K562 (cell line): ENCODE data around the gene SPATA32.

ENCODE experiments used
- IRF2 ChIP-seq: sonication (generic); formaldehyde crosslinking; IDR thresholded peaks from 2 replicates; pipeline ENCODE4 v1.8.1; 2022; ENCODE audit warnings: mild to moderate bottlenecking, missing genetic modification reagents
- ZNF23 ChIP-seq: fragments of 250-450 bp; sonication (Bioruptor Pico); IDR thresholded peaks from 2 replicates; pipeline ENCODE4 v1.4.0; 2020; ENCODE audit warnings: mild to moderate bottlenecking
- TF ChIP-seq, protein P1 (sequence below), 2 experiments: fragments of 450-650 bp in 1 of 2; sonication (generic) in 1 of 2; formaldehyde crosslinking in 1 of 2; IDR thresholded peaks in 1 of 2; conservative IDR thresholded peaks in 1 of 2; 2 replicates each; pipeline versions ENCODE4 v1.6.1 to v1.8.1; 2016 to 2023; ENCODE audit warnings: mild to moderate bottlenecking in 2 of 2, moderate library complexity in 2 of 2, inconsistent platforms in 1 of 2, missing genetic modification reagents in 1 of 2
- TF ChIP-seq, protein P2 (sequence below), 3 experiments: IDR thresholded peaks in 2 of 3; conservative IDR thresholded peaks in 1 of 3; 2 replicates each; pipeline ENCODE4 v1.5.1; 2011 to 2012; ENCODE audit warnings: low read length in 3 of 3, mild to moderate bottlenecking in 3 of 3, control low read depth in 2 of 3, improper control_type of control experiment in 1 of 3, inconsistent platforms in 1 of 3, low read depth in 1 of 3, mixed read lengths in 1 of 3, moderate library complexity in 1 of 3; ENCODE audit not compliant: insufficient read depth in 2 of 3

DNA sequence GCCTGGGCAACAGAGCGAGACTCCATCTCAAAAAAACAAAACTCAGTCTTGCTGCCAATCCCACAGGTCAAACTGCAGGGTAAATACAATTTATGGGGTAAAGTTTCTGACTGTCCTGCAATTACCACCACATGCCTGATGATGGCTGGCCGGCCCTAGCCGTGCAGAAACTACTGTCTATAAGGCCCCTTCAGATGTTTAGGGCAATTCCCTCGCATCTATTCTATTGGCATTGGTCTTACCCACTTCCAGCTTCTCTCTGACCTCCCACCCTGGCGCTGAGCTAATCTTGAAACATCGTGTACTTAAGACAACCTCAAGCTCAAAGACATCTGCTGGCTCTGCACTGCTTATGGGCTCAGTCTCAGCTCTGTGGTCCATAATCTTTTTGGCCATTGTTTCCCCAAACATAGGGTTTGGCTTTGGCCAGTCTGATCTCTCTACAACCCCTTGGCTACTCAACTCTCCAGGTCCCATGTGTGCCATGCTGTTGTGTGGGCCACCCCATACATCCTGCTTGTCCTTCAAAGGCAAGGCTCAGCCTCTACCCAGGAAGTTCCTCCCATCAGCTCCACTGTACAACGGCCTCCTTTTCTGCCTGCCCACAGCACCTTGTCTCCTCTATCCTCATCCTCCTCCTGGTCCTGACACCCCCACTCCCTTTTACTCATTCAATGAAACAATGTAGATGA is 38.3 kb upstream of the SPATA32 start:
- TF ChIP-seq, protein P1, sequence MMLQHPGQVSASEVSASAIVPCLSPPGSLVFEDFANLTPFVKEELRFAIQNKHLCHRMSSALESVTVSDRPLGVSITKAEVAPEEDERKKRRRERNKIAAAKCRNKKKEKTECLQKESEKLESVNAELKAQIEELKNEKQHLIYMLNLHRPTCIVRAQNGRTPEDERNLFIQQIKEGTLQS (IDR thresholded peaks at IDR 0.05) = no peak
- TF ChIP-seq, protein P1 (CRISPR knock-in tag; conservative IDR thresholded peaks at IDR 0.05) = no peak
- TF ChIP-seq, protein P2, sequence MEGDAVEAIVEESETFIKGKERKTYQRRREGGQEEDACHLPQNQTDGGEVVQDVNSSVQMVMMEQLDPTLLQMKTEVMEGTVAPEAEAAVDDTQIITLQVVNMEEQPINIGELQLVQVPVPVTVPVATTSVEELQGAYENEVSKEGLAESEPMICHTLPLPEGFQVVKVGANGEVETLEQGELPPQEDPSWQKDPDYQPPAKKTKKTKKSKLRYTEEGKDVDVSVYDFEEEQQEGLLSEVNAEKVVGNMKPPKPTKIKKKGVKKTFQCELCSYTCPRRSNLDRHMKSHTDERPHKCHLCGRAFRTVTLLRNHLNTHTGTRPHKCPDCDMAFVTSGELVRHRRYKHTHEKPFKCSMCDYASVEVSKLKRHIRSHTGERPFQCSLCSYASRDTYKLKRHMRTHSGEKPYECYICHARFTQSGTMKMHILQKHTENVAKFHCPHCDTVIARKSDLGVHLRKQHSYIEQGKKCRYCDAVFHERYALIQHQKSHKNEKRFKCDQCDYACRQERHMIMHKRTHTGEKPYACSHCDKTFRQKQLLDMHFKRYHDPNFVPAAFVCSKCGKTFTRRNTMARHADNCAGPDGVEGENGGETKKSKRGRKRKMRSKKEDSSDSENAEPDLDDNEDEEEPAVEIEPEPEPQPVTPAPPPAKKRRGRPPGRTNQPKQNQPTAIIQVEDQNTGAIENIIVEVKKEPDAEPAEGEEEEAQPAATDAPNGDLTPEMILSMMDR (IDR thresholded peaks at IDR 0.05 in 2 of 3, conservative IDR thresholded peaks at IDR 0.05 in 1 of 3; ENCODE audit: insufficient read depth in 2 of 3, low read depth in 1 of 3, low read length in 3 of 3) = no peak
- no peak for TF ChIP-seq ZNF23
- no peak for TF ChIP-seq IRF2 (CRISPR knock-in tag)
